Activated CD4-positive, alpha-beta memory T cell treated with anti-CD3 and anti-CD28 coated beads, Interleukin-2, amount 10 ng/mL, durations not matched to agents 7 days and 5 days (primary cell): Measurements from ENCODE around the gene EMCN. TPM values are rescaled to one million over a fixed set of nuclear protein-coding genes. Genes with fewer than 3 reads are reported as not detected.

Experiments used
- CTCF ChIA-PET: fragments of 350-600 bp; sonication (Branson Sonifier 250); formaldehyde crosslinking; loops from one replicate; lab custom pipeline; 2021; ENCODE audit warnings: antibody characterized with exemption, inconsistent platforms; lab: Charles Lee
- POLR2A ChIA-PET: fragments of 350-600 bp; sonication (Branson Sonifier 250); formaldehyde crosslinking; loops from one replicate; lab custom pipeline; 2021; ENCODE audit warnings: antibody characterized with exemption; lab: Charles Lee
- DNase-seq: peaks from one replicate; pipeline ENCODE4 v3.0.0-alpha.2; 2020
- H3K27ac Mint-ChIP-seq: one replicate; pipeline ENCODE4 v1.8.0; 2021; ENCODE audit warnings: mild to moderate bottlenecking, mixed read lengths
- H3K27me3 Mint-ChIP-seq: one replicate; pipeline ENCODE4 v1.8.0; 2021; ENCODE audit warnings: mixed read lengths
- H3K36me3 Mint-ChIP-seq: one replicate; pipeline ENCODE4 v1.8.0; 2021; ENCODE audit warnings: low read depth, mixed read lengths
- H3K4me1 Mint-ChIP-seq: one replicate; pipeline ENCODE4 v1.8.0; 2021; ENCODE audit warnings: mixed read lengths
- H3K4me3 Mint-ChIP-seq: one replicate; pipeline ENCODE4 v1.8.0; 2021; ENCODE audit warnings: mild to moderate bottlenecking, mixed read lengths
- H3K9me3 Mint-ChIP-seq: one replicate; pipeline ENCODE4 v1.8.0; 2021; ENCODE audit warnings: mixed read lengths
- total RNA-seq, 2 experiments: library from RNA; stranded (reverse); gene quantifications; one replicate each; pipeline ENCODE4 v1.2.3, GENCODE V29; 2021

EMCN gene
- total RNA-seq, 2 experiments from 2014 or later, result not detected

GRCh38 chr4:100516225-100516624, 1.6 kb downstream of the EMCN start:
- Mint-ChIP-seq H3K9me3 (no peaks in the 10 kb centered on the region), H3K27ac (no peak overlapping the region), H3K27me3 (peaks cover 21% of the 10 kb centered on the region), H3K4me3 (no peak overlapping the region), H3K4me1 (no peaks in the 10 kb centered on the region), H3K36me3 (no peaks in the 10 kb centered on the region)
- no peak for DNase-seq
- ChIA-PET CTCF (no interaction called here), POLR2A (no interaction called here)

DNA sequence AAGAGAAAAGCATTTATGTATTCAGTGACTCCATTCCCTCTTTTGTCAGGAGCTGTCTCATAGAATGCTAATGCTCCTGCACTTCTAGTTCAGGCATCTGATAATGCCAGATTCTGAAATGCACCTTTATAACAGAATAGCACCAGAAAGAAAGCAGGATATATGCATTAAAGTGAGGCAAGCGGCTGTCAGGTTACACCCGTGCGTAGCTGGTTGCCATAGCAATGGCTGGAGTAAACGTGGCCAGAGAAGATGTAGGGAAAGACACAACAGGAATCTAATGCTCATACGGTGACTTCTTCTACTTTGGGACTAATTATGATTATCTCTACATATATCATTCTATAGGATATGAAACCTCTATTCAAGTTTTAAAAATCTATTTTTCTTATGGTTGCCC, 5.9 kb downstream of the EMCN start:
- Mint-ChIP-seq H3K27ac (no peak overlapping the region), H3K4me1 (no peaks in the 10 kb centered on the region), H3K9me3 (no peaks in the 10 kb centered on the region), H3K27me3 (peaks cover 16% of the 10 kb centered on the region), H3K4me3 (no peak overlapping the region), H3K36me3 (no peaks in the 10 kb centered on the region)
- DNase-seq, result no peak
- ChIA-PET POLR2A (no interaction called here), CTCF (no interaction called here)

GRCh38 chr4:100510551-100510950, 7.3 kb downstream of the EMCN start:
- H3K9me3 Mint-ChIP-seq, result no peaks in the 10 kb centered on the region
- peaks cover 10% of the 10 kb centered on the region for H3K27me3 Mint-ChIP-seq
- DNase-seq, result no peak
- no peak overlapping the region for H3K4me3 Mint-ChIP-seq
- no peak overlapping the region for H3K27ac Mint-ChIP-seq
- POLR2A ChIA-PET, result no interaction called here
- CTCF ChIA-PET, result no interaction called here
- no peaks in the 10 kb centered on the region for H3K36me3 Mint-ChIP-seq
- H3K4me1 Mint-ChIP-seq, result no peaks in the 10 kb centered on the region

GRCh38 chr4:100509386-100509785, 8.4 kb downstream of the EMCN start:
- ChIA-PET POLR2A (no interaction called here), CTCF (no interaction called here)
- Mint-ChIP-seq H3K4me3 (no peak overlapping the region), H3K27ac (no peak overlapping the region), H3K27me3 (peaks cover 6% of the 10 kb centered on the region), H3K4me1 (no peaks in the 10 kb centered on the region), H3K9me3 (no peaks in the 10 kb centered on the region), H3K36me3 (no peaks in the 10 kb centered on the region)
- DNase-seq, result no peak

GRCh38 chr4:100508691-100509090, 9.1 kb downstream of the EMCN start:
- Mint-ChIP-seq H3K27ac (no peak overlapping the region), H3K27me3 (no peaks in the 10 kb centered on the region), H3K4me1 (no peaks in the 10 kb centered on the region), H3K36me3 (no peaks in the 10 kb centered on the region), H3K9me3 (no peaks in the 10 kb centered on the region), H3K4me3 (no peak overlapping the region)
- no peak for DNase-seq
- ChIA-PET POLR2A (no interaction called here), CTCF (no interaction called here)

- no peak for DNase-seq
- POLR2A ChIA-PET, result no interaction called here
- H3K4me1 Mint-ChIP-seq, result no peaks in the 10 kb centered on the region
- no peaks in the 10 kb centered on the region for H3K27me3 Mint-ChIP-seq
- H3K27ac Mint-ChIP-seq, result no peak overlapping the region
- H3K4me3 Mint-ChIP-seq, result no peak overlapping the region
- H3K9me3 Mint-ChIP-seq, result no peaks in the 10 kb centered on the region
- CTCF ChIA-PET, result no interaction called here
- H3K36me3 Mint-ChIP-seq, result no peaks in the 10 kb centered on the region
Measured at GRCh38 chr4:100504086-100504874, 13.5 kb downstream of the EMCN start.

GRCh38 chr4:100497791-100498190, 20.0 kb downstream of the EMCN start:
- no peak overlapping the region for H3K4me3 Mint-ChIP-seq
- no peaks in the 10 kb centered on the region for H3K27me3 Mint-ChIP-seq
- H3K27ac Mint-ChIP-seq, result no peak overlapping the region
- ChIA-PET CTCF (no interaction called here), POLR2A (no interaction called here)
- H3K9me3 Mint-ChIP-seq, result no peaks in the 10 kb centered on the region
- no peaks in the 10 kb centered on the region for H3K36me3 Mint-ChIP-seq
- DNase-seq, result no peak
- H3K4me1 Mint-ChIP-seq, result no peaks in the 10 kb centered on the region

- CTCF ChIA-PET, result no interaction called here
- DNase-seq, result no peak
- no peaks in the 10 kb centered on the region for H3K4me1 Mint-ChIP-seq
- no peaks in the 10 kb centered on the region for H3K27me3 Mint-ChIP-seq
- H3K9me3 Mint-ChIP-seq, result peaks cover 2% of the 10 kb centered on the region
- H3K4me3 Mint-ChIP-seq, result no peak overlapping the region
- POLR2A ChIA-PET, result no interaction called here
- H3K36me3 Mint-ChIP-seq, result no peaks in the 10 kb centered on the region
- H3K27ac Mint-ChIP-seq, result no peak overlapping the region
Measured at GRCh38 chr4:100495074-100495473, 22.7 kb downstream of the EMCN start.

DNA sequence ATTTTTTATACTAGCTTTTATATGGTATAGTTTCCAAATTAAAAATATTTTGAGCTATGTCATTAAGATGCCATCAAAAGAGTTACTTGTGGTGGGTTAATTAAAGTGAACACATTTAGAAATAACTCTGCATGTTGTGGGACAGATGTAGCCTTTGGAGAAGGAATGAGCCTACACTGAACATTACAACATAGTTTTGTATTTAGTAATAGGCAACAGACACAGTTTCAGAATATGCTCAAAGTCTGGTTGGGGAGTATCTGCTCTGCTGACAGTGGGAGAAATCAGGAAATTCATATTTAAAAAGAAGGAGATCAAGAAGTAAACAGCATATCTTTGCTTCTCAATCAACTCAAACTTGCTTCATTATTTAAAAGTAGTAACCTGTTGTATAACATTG, 23.7 kb downstream of the EMCN start:
- Mint-ChIP-seq H3K36me3 (no peaks in the 10 kb centered on the region), H3K27ac (no peak overlapping the region), H3K27me3 (no peaks in the 10 kb centered on the region), H3K4me3 (no peak overlapping the region), H3K9me3 (peaks cover 2% of the 10 kb centered on the region), H3K4me1 (no peaks in the 10 kb centered on the region)
- DNase-seq, result no peak
- CTCF ChIA-PET, result no interaction called here
- POLR2A ChIA-PET, result no interaction called here

DNA sequence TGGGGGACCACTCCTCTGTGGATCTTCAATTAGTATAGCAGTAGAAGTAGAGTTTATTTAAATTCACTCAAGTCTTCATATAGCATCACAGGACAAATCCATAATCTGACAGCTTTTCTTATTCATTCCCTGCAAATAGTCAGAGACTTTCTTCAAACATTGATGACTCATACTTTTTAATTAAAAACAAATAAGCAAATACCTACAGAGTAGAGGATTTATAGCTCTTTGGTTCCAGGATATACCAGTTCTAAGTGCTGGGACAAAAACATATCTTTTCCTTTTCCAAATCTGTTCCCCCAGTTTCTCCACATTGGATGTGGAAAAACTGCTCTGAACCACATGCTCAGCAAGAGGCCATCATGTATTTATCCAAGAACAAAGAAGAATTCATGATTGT, 24.1 kb downstream of the EMCN start:
- Mint-ChIP-seq H3K27me3 (no peaks in the 10 kb centered on the region), H3K4me3 (no peak overlapping the region), H3K4me1 (no peaks in the 10 kb centered on the region), H3K27ac (no peak overlapping the region), H3K9me3 (peaks cover 2% of the 10 kb centered on the region), H3K36me3 (no peaks in the 10 kb centered on the region)
- no peak for DNase-seq
- POLR2A ChIA-PET, result no interaction called here
- CTCF ChIA-PET, result no interaction called here

- peaks cover 2% of the 10 kb centered on the region for H3K9me3 Mint-ChIP-seq
- ChIA-PET CTCF (no interaction called here), POLR2A (no interaction called here)
- H3K4me1 Mint-ChIP-seq, result no peaks in the 10 kb centered on the region
- no peaks in the 10 kb centered on the region for H3K36me3 Mint-ChIP-seq
- H3K27me3 Mint-ChIP-seq, result no peaks in the 10 kb centered on the region
- H3K4me3 Mint-ChIP-seq, result no peak overlapping the region
- H3K27ac Mint-ChIP-seq, result no peak overlapping the region
- no peak for DNase-seq
Measured at GRCh38 chr4:100492129-100492528, 25.7 kb downstream of the EMCN start.

- H3K36me3 Mint-ChIP-seq, result no peaks in the 10 kb centered on the region
- H3K9me3 Mint-ChIP-seq, result peaks cover 2% of the 10 kb centered on the region
- ChIA-PET POLR2A (no interaction called here), CTCF (no interaction called here)
- H3K27ac Mint-ChIP-seq, result no peak overlapping the region
- no peak overlapping the region for H3K4me3 Mint-ChIP-seq
- H3K4me1 Mint-ChIP-seq, result no peaks in the 10 kb centered on the region
- DNase-seq, result no peak
- peaks cover 2% of the 10 kb centered on the region for H3K27me3 Mint-ChIP-seq
Measured at GRCh38 chr4:100489305-100489704, 28.5 kb downstream of the EMCN start.

GRCh38 chr4:100486496-100486895, 31.3 kb downstream of the EMCN start:
- H3K9me3 Mint-ChIP-seq, result no peaks in the 10 kb centered on the region
- CTCF ChIA-PET, result no interaction called here
- H3K4me1 Mint-ChIP-seq, result no peaks in the 10 kb centered on the region
- POLR2A ChIA-PET, result no interaction called here
- no peak overlapping the region for H3K27ac Mint-ChIP-seq
- no peak for DNase-seq
- H3K36me3 Mint-ChIP-seq, result no peaks in the 10 kb centered on the region
- H3K4me3 Mint-ChIP-seq, result no peak overlapping the region
- peaks cover 3% of the 10 kb centered on the region for H3K27me3 Mint-ChIP-seq

- Mint-ChIP-seq H3K36me3 (no peaks in the 10 kb centered on the region), H3K27ac (no peak overlapping the region), H3K4me3 (no peak overlapping the region), H3K27me3 (peaks cover 3% of the 10 kb centered on the region), H3K9me3 (no peaks in the 10 kb centered on the region), H3K4me1 (no peaks in the 10 kb centered on the region)
- CTCF ChIA-PET, result no interaction called here
- DNase-seq, result no peak
- POLR2A ChIA-PET, result no interaction called here
Measured at GRCh38 chr4:100483796-100484195, 34.0 kb downstream of the EMCN start.
